Large intestine (tissue), 3 donors: ENCODE measurements around the gene BDKRB1. TPM values are rescaled to one million over a fixed set of nuclear protein-coding genes. Genes with fewer than 3 reads are reported as not detected.

ENCODE experiments used
- DNase-seq, 2 donors: peaks; one replicate each; pipeline versions ENCODE4 v3.0.0 to v3.0.0-alpha.2; 2013
- H3K27ac ChIP-seq: one replicate; pipeline ENCODE4 v1.5.1; 2013; ENCODE audit warnings: low read length
- H3K27me3 ChIP-seq: 2 replicates; pipeline ENCODE4 v1.6.1; 2013; ENCODE audit warnings: low read length; ENCODE audit not compliant: control insufficient read depth, insufficient read depth
- H3K36me3 ChIP-seq: 2 replicates; pipeline ENCODE4 v1.6.1; 2013; ENCODE audit warnings: low read length; ENCODE audit not compliant: control insufficient read depth, insufficient read depth
- H3K4me1 ChIP-seq: one replicate; pipeline ENCODE4 v1.6.1; 2013; ENCODE audit warnings: low read length; ENCODE audit not compliant: control insufficient read depth, insufficient read depth
- H3K4me3 ChIP-seq: one replicate; pipeline ENCODE4 v1.5.1; 2013; ENCODE audit warnings: low read length
- H3K9me3 ChIP-seq: one replicate; pipeline ENCODE4 v1.6.1; 2013; ENCODE audit warnings: mild to moderate bottlenecking, low read depth, low read length, moderate library complexity; ENCODE audit not compliant: control insufficient read depth
- WGBS: methylation state at CpG from one replicate; pipeline ENCODE4 v1.1.5; 2013; ENCODE audit warnings: low lambda C conversion rate; ENCODE audit not compliant: insufficient coverage; 5-methylcytosine and 5-hydroxymethylcytosine counted together
- polyA plus RNA-seq: library from polyadenylated mRNA; unstranded; fragments of 120-200 nt; gene quantifications from one replicate; pipeline ENCODE4 v1.2.1, GENCODE V29; 2013

BDKRB1 gene
- polyA plus RNA-seq, 1 donor, result 5.4 TPM

- no peak overlapping the region for H3K27ac ChIP-seq
Measured at GRCh38 chr14:96267336-96267735, 11.3 kb downstream of the BDKRB1 start.

GRCh38 chr14:96267916-96268315, 11.9 kb downstream of the BDKRB1 start:
- no CpG with 5 or more reads among the region's 5 CpGs for WGBS
- Histone ChIP-seq H3K4me1 (peaks cover 20% of the 10 kb centered on the region), H3K9me3 (peaks cover 8% of the 10 kb centered on the region), H3K36me3 (no peaks in the 10 kb centered on the region), H3K27me3 (no peaks in the 10 kb centered on the region), H3K27ac (no peak overlapping the region), H3K4me3 (no peak overlapping the region)
- peak in 1 of 2 donors; percentile 32 for DNase-seq

More at GRCh38 chr14:96267336-96267735, 11.3 kb downstream of the BDKRB1 start:
- DNase-seq, result peak in 1 of 2 donors; percentile 65
- Histone ChIP-seq H3K4me1 (peaks cover 20% of the 10 kb centered on the region), H3K27me3 (no peaks in the 10 kb centered on the region), H3K4me3 (no peak overlapping the region), H3K9me3 (peaks cover 8% of the 10 kb centered on the region), H3K36me3 (no peaks in the 10 kb centered on the region)
- no CpG with 5 or more reads among the region's 3 CpGs for WGBS

- H3K36me3 ChIP-seq, result no peaks in the 10 kb centered on the region
- H3K27me3 ChIP-seq, result no peaks in the 10 kb centered on the region
- no peak overlapping the region for H3K4me3 ChIP-seq
- H3K4me1 ChIP-seq, result peaks cover 20% of the 10 kb centered on the region
- WGBS, result no CpG with 5 or more reads among the region's 22 CpGs
- peak in 1 of 2 donors; percentile 63 for DNase-seq
- H3K9me3 ChIP-seq, result peaks cover 6% of the 10 kb centered on the region
- peak overlapping the region; percentile 37 for H3K27ac ChIP-seq
Measured at GRCh38 chr14:96268431-96269358, 12.7 kb downstream of the BDKRB1 start.

GRCh38 chr14:96269359-96269710, 13.3 kb downstream of the BDKRB1 start:
- no peaks in the 10 kb centered on the region for H3K36me3 ChIP-seq
- H3K9me3 ChIP-seq, result peaks cover 2% of the 10 kb centered on the region
- H3K27me3 ChIP-seq, result no peaks in the 10 kb centered on the region
- peaks cover 21% of the 10 kb centered on the region for H3K4me1 ChIP-seq
- H3K27ac ChIP-seq, result peak overlapping the region; percentile 37
- no peak overlapping the region for H3K4me3 ChIP-seq
- 82% methylated on average over 2 of the region's 10 CpGs for WGBS
- no peak for DNase-seq

- Histone ChIP-seq H3K4me3 (no peak overlapping the region), H3K36me3 (no peaks in the 10 kb centered on the region), H3K4me1 (peaks cover 29% of the 10 kb centered on the region), H3K27ac (no peak overlapping the region), H3K27me3 (no peaks in the 10 kb centered on the region), H3K9me3 (peaks cover 2% of the 10 kb centered on the region)
- WGBS, result no CpG with 5 or more reads among the region's 8 CpGs
- no peak for DNase-seq
Measured at GRCh38 chr14:96270565-96271420, 14.8 kb downstream of the BDKRB1 start.

GRCh38 chr14:96271421-96271762, 15.4 kb downstream of the BDKRB1 start:
- H3K4me1 ChIP-seq, result peaks cover 29% of the 10 kb centered on the region
- H3K9me3 ChIP-seq, result peaks cover 2% of the 10 kb centered on the region
- WGBS, result no CpG with 5 or more reads among the region's 1 CpG
- H3K36me3 ChIP-seq, result no peaks in the 10 kb centered on the region
- H3K27me3 ChIP-seq, result no peaks in the 10 kb centered on the region
- H3K27ac ChIP-seq, result no peak overlapping the region
- DNase-seq, result no peak
- no peak overlapping the region for H3K4me3 ChIP-seq

GRCh38 chr14:96272777-96273473, 16.9 kb downstream of the BDKRB1 start:
- Histone ChIP-seq H3K27me3 (no peaks in the 10 kb centered on the region), H3K27ac (no peak overlapping the region), H3K9me3 (peaks cover 4% of the 10 kb centered on the region), H3K4me1 (peaks cover 29% of the 10 kb centered on the region), H3K36me3 (no peaks in the 10 kb centered on the region), H3K4me3 (no peak overlapping the region)
- no CpG with 5 or more reads among the region's 3 CpGs for WGBS
- peak in 1 of 2 donors; percentile 52 for DNase-seq

GRCh38 chr14:96273629-96274028, 17.6 kb downstream of the BDKRB1 start:
- DNase-seq, result no peak
- no peaks in the 10 kb centered on the region for H3K36me3 ChIP-seq
- 90% methylated on average over 2 of the region's 5 CpGs for WGBS
- peaks cover 27% of the 10 kb centered on the region for H3K4me1 ChIP-seq
- no peak overlapping the region for H3K4me3 ChIP-seq
- H3K27ac ChIP-seq, result no peak overlapping the region
- H3K27me3 ChIP-seq, result no peaks in the 10 kb centered on the region
- H3K9me3 ChIP-seq, result peaks cover 8% of the 10 kb centered on the region

- Histone ChIP-seq H3K9me3 (peaks cover 8% of the 10 kb centered on the region), H3K4me3 (no peak overlapping the region), H3K36me3 (no peaks in the 10 kb centered on the region), H3K27ac (no peak overlapping the region), H3K27me3 (no peaks in the 10 kb centered on the region), H3K4me1 (peaks cover 22% of the 10 kb centered on the region)
- WGBS, result no CpG with 5 or more reads among the region's 5 CpGs
- no peak for DNase-seq
Measured at GRCh38 chr14:96274122-96274521, 18.1 kb downstream of the BDKRB1 start.

GRCh38 chr14:96274543-96274942, 18.5 kb downstream of the BDKRB1 start:
- peaks cover 8% of the 10 kb centered on the region for H3K9me3 ChIP-seq
- no peak for DNase-seq
- no peak overlapping the region for H3K27ac ChIP-seq

More at GRCh38 chr14:96274543-96274942, 18.5 kb downstream of the BDKRB1 start:
- Histone ChIP-seq H3K4me3 (no peak overlapping the region), H3K36me3 (no peaks in the 10 kb centered on the region), H3K4me1 (peaks cover 18% of the 10 kb centered on the region), H3K27me3 (no peaks in the 10 kb centered on the region)
- no CpG with 5 or more reads among the region's 6 CpGs for WGBS
